NB4 (cell line): Measurements from ENCODE around the gene MMP2.

Source experiments
- CTCF ChIP-seq: IDR thresholded peaks from one replicate; pipeline ENCODE4 v1.5.1; 2012; ENCODE audit warnings: low read depth, low read length
- MYC ChIP-seq: IDR thresholded peaks from 2 replicates; pipeline ENCODE4 v1.6.1; 2011; ENCODE audit warnings: low read depth, low read length
- POLR2A ChIP-seq: IDR thresholded peaks from 2 replicates; pipeline ENCODE4 v1.6.1; 2011; ENCODE audit warnings: mild to moderate bottlenecking; ENCODE audit not compliant: insufficient read length; ENCODE audit errors: extremely low read depth

DNA sequence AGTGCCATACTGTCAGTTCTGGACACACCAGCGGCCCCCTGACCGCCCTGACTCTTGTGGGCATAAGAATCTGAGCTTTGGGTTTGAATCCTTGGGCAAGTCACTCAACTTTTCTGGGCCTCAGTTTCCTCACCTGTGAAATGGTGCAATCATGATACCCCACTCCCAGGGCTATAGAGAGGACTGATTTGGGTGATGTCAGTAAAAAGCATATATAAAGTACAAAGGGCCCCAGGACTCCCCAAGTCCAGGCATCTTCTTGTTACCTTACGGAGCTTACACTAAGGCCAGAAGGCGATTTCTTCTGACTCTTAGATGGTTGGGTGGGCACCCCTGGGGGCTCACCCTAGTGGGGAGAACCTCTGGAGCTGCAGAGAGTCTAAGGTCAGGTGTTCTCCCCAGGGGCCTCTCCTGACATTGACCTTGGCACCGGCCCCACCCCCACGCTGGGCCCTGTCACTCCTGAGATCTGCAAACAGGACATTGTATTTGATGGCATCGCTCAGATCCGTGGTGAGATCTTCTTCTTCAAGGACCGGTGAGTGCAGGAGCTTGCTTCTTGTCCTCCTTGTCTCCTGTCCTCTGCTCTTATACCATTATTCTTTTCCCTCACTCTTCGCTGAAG lies 13.9 kb downstream of the MMP2 start:
- TF ChIP-seq CTCF, result no peak
- TF ChIP-seq MYC, result no peak
- no peak for TF ChIP-seq POLR2A
